Neural progenitor cell (in vitro differentiated cells): Measurements from ENCODE around the gene ST3GAL2.

Experiments used
- EZH2 ChIP-seq: fragments of 200-600 bp; sonication (generic); IDR thresholded peaks from 2 replicates; pipeline ENCODE4 v1.6.1; 2017; ENCODE audit warnings: antibody characterized with exemption, mild to moderate bottlenecking, moderate library complexity
- EZH2phosphoT487 ChIP-seq: fragments of 200-600 bp; sonication (generic); IDR thresholded peaks from 2 replicates; pipeline ENCODE4 v1.6.1; 2017; ENCODE audit warnings: antibody characterized with exemption
- TF ChIP-seq, protein P1 (sequence below): fragments of 200-600 bp; sonication (generic); IDR thresholded peaks from 2 replicates; pipeline ENCODE4 v1.5.1; 2017; ENCODE audit warnings: antibody characterized with exemption, mild to moderate bottlenecking

DNA sequence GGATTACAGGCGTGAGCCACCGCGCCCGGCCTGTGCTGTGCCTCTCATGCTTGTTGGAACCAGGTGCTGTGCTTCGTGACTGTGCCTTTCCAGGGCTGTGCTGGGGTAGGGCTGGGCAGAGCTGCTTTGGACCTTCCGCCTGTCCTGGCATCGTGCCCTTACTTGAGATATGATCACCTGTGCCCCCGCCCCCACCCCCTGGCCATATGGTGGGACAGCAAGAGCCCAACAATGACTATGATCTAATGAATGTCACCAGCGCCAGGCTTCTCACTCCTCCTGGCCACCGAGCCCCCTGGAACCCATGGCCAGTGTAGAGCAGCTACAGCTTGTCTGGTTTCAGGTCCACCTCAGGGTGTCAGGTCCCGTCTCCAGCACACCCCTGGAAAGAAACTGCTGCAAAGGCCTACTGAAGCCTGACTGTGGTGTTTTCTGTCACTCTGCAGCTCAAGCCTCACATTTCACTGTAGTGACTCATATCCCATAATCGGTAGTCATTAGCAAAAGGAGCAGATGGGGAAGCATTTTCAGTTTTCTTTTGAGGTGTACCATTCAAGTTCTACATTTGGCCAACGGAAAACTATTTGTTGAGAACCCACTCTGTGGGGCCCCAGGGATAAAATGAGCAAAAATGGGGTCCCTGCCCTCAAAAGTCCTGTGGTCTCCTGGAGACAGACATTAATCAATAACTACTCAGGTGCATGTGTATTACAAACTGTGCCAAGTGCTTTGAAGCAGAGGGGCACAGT, 37.5 kb upstream of the ST3GAL2 start:
- TF ChIP-seq EZH2 (no peak), EZH2phosphoT487 (no peak)
- TF ChIP-seq, protein P1, sequence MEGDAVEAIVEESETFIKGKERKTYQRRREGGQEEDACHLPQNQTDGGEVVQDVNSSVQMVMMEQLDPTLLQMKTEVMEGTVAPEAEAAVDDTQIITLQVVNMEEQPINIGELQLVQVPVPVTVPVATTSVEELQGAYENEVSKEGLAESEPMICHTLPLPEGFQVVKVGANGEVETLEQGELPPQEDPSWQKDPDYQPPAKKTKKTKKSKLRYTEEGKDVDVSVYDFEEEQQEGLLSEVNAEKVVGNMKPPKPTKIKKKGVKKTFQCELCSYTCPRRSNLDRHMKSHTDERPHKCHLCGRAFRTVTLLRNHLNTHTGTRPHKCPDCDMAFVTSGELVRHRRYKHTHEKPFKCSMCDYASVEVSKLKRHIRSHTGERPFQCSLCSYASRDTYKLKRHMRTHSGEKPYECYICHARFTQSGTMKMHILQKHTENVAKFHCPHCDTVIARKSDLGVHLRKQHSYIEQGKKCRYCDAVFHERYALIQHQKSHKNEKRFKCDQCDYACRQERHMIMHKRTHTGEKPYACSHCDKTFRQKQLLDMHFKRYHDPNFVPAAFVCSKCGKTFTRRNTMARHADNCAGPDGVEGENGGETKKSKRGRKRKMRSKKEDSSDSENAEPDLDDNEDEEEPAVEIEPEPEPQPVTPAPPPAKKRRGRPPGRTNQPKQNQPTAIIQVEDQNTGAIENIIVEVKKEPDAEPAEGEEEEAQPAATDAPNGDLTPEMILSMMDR, result no peak
